B cell (primary cell): ENCODE results near the gene KRTAP19-2.

ENCODE experiments used
- EZH2 ChIP-seq: IDR thresholded peaks from 2 replicates; pipeline ENCODE4 v1.6.1; 2012; ENCODE audit warnings: borderline replicate concordance, low read depth, mild to moderate bottlenecking, moderate library complexity, low read length; ENCODE audit not compliant: insufficient read depth, poor library complexity, severe bottlenecking
- TF ChIP-seq, protein P1 (sequence below): fragments of 200-600 bp; IDR thresholded peaks from one replicate; pipeline ENCODE4 v1.8.0; 2022; ENCODE audit warnings: antibody characterized with exemption, mild to moderate bottlenecking

- TF ChIP-seq, protein P1, sequence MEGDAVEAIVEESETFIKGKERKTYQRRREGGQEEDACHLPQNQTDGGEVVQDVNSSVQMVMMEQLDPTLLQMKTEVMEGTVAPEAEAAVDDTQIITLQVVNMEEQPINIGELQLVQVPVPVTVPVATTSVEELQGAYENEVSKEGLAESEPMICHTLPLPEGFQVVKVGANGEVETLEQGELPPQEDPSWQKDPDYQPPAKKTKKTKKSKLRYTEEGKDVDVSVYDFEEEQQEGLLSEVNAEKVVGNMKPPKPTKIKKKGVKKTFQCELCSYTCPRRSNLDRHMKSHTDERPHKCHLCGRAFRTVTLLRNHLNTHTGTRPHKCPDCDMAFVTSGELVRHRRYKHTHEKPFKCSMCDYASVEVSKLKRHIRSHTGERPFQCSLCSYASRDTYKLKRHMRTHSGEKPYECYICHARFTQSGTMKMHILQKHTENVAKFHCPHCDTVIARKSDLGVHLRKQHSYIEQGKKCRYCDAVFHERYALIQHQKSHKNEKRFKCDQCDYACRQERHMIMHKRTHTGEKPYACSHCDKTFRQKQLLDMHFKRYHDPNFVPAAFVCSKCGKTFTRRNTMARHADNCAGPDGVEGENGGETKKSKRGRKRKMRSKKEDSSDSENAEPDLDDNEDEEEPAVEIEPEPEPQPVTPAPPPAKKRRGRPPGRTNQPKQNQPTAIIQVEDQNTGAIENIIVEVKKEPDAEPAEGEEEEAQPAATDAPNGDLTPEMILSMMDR, result no peak
- no peak for TF ChIP-seq EZH2
Observed at GRCh38 chr21:30518876-30519275, 31.6 kb upstream of the KRTAP19-2 start.
